Measurements from ENCODE around the gene SCFD2.
A peak's percentile ranks its signal among the peaks of the same experiment; 100 is the strongest.

The SCFD2 gene

DNA sequence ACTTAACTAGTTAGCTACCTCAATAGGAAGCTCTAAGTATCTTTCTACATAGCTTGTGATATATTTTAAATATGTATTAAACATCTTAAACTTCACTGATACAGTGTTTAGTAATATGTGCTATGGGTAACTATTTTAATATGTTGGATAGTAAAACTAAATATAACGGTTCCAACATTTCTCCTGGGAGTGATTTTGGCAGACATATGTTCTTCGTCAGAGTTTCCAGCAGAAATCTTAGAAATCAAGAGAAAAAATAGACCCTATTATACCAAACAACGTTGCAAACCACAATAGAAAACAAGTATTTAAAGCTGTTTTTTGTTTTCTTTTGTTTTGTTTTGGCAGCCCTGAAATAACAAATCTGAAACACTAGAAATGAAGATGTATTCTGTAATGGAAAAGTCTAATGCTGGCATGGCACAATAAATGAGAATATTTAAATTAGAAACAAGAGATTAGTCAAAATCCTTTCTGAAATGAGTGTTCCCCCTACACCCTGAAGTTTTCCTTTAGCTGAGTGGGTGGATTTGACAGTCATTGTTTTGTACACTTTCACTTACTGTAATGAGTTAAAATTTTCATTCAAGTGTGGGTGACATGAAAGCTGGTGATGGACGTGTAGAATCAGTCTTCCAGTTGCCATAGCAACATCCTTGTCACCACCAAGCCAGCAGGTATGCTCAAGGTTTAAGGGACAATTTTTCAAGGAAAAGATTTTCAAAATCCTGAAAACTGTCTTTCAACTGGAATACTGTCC lies 233.5 kb downstream of the SCFD2 start:
- DNase-seq = no peak

- no peak for DNase-seq
Observed at GRCh38 chr4:53131562-53131925, 234.3 kb downstream of the SCFD2 start.

GRCh38 chr4:53130896-53131561 lies 234.8 kb downstream of the SCFD2 start:
- peak; percentile 2 for DNase-seq

GRCh38 chr4:53128706-53129357 lies 237.0 kb downstream of the SCFD2 start:
- no peak for DNase-seq

DNA sequence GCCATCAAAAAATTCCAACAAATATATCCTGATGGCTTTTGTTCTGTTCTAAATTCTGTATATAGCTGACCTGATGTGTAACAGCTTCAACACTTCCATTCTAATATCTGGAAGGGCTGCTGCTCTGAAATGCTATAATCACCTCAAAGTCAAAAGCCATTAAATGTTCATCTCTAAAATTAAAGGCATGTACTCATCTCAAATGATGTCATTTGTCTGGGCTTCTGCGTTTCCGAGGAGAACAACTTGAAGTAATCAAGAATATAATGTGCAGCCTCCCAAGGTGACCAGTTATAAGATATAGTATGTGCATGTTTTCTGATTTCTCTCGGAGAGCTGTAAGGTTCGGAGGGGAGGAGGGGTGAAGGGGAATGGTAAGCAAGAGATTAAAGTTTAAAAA lies 237.6 kb downstream of the SCFD2 start:
- DNase-seq = no peak

DNA sequence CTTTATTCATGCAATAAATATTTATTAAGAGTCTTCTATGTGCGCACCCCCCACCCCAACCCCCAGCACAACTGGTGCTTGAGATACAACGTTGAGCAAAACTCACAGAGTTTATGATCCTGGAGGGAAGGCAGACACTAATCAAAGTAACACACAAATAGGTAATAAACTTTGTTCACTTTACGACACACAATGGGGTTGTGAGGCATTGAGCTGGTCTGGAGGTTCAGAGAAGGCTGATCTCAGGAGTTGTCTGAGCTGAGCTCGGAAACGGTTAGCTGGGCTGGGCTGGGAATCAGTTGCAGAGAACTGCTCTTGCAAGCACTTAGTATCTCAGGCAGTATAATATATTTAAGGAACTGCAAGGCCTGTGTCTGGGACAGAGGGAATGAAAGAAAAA lies 238.5 kb downstream of the SCFD2 start:
- no peak for DNase-seq

- DNase-seq = no peak
Observed at GRCh38 chr4:53126099-53126498, 239.8 kb downstream of the SCFD2 start.

- DNase-seq = no peak
Observed at GRCh38 chr4:53123819-53124218, 242.0 kb downstream of the SCFD2 start.

- DNase-seq = no peak
Observed at GRCh38 chr4:53123171-53123570, 242.7 kb downstream of the SCFD2 start.

GRCh38 chr4:53122280-53123116 lies 243.4 kb downstream of the SCFD2 start:
- DNase-seq = no peak

DNA sequence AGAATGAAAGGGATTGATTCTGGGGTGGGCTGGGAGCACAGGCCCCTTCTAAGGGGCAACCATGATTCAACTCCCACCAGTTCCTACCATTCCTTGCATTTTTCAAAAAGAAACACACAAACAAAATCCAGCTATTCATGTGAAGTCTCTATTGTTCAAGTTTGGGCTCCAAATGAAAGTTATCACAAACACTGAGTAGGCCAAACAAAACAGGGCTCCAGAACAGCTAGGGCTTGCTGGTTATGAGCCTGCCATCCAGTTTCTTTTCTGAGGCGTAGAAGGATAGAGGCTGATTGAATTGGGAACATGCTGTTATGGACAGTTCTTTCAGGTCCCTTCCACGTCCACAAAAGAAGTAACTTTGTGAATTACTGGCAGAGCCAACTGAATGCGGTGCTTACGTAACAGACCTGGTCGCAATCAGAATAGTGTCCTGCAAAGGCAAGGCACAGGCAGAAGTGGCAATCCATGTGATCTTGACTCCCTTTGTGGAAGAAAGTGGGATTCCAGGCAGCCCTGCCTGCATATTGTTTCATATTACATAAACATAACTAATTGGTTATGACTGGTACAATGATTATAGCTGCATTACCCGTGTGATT lies 244.5 kb downstream of the SCFD2 start:
- DNase-seq = no peak

DNA sequence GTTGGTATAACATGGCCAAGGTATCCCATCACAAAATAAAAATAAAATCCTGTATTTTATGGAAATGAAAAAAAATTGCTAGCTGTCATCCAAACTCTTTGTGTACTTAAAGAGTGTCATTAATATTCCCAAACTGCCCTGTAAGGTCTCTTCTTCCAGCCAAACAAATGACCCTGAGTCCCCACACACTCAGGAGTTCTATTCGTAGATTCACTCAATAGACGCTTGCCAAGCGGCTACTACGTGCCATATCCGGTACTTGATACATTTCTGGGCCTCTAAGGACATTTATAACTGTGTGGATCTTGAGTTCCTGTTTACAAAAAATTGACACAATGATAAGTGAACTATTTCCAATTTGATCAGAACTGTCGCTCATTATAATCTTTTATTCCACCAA lies 245.1 kb downstream of the SCFD2 start:
- no peak for DNase-seq

DNA sequence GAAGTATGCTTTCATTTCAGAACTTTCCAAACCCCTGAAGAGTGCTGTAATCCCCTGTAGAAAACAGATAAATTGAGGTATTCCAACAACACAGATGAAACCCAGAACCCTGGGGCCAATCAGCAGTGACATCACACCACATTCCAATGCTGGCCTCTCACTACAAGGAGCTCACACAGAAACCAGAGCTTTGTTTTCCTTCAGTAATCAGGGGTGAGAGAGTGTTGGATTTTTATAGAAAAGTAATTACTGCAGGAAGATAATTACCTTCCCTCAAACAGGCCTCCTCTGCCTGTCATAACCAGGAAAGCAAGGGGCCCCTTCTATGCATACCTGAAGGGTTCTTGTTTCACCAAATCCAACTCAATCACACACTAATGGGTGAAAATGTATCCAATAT lies 246.2 kb downstream of the SCFD2 start:
- DNase-seq = peak; percentile 75

DNA sequence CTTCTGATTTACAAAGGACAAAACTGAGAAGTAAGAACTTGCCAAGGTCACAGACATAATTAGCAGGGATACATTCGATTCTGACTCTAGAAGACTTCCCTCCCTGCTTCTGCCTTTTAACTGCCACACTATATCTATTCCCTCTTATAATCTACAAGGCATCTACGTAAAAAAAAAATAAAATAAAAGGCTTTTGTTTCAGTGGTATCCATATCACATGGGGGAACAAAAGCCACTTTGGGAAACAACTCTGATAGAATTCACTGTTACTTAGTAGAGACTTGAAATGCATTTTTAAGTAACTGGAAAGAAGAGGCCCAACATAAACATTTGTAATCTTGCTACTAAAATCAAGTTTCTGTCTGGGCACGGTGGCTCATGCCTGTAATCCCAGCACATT lies 247.2 kb downstream of the SCFD2 start:
- no peak for DNase-seq

DNA sequence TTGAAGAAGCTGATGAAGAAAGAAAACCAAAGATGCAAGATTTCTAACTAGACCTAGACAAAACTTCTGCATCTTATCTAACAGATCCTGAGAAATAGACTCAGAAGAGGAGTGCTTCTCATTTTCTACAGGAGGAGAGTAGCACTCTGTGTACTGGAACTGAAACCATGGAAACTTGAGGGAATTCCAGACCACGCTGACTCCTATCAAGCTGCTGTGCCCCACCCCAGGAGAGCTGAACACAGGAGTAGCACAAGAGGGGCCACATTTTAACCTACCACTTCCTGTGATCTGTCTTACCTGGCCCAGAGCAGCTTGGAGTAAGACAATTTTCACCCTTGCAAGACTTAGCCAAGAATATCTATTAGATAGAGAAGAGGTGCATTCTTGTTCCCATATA lies 248.9 kb downstream of the SCFD2 start:
- DNase-seq = peak; percentile 46

DNA sequence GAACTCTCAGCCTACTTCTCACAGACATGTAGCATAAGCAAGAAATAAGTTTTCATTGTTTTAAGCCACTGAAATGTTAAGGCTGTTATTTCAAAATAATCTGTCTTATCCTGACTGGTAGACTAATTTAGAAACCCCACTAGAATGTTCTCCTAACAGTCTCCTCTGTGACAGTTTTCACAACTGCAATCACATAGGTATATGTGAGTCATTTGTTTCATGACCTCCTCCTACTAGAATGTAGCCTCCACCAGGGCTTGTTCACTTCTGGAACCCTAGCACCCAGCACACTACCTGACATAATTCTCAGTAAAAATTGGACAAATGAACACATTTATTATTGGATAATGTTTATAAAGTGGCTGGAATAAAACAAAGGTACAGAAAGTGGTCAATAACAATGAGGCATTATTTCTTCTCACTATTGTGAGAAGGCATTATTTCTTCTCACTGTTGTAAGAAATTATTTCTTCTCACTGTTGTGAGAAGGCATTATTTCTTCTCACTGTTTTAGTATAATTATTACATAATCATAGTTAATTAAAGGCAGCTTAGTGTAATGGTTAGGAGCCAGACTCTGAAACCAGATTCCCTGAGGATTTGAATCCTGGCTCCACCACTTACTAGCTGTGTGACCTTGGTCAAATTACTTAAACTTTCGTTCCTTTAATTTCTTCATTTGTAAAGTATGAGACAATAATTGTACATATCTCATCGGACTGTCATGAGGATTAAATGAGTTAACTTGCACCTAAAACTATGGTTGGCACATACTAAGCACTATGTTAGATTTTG lies 252.2 kb downstream of the SCFD2 start:
- DNase-seq = no peak

- no peak for DNase-seq
Observed at GRCh38 chr4:53105313-53105712, 260.5 kb downstream of the SCFD2 start.

DNA sequence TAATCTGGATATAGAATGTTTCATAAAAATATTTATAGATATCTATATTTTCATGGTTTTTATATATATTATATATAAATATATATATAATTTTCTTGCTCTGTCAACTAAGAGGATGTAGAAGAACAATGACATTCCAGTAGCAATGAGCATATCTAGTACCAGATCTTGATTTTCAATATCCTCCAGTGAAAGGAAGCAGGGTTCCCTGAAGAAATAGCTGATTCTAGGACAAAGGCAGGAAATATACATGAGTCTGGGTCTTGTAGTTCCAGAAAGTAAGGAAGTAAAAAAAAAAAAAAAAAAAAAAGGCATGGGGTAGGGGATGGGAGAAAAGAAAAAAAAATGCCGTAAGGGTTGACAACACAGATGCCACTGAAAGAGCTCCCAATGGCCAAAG lies 262.4 kb downstream of the SCFD2 start:
- DNase-seq = no peak

GRCh38 chr4:53101191-53101581 lies 264.7 kb downstream of the SCFD2 start:
- DNase-seq = peak; percentile 70

GRCh38 chr4:53100501-53101190 lies 265.2 kb downstream of the SCFD2 start:
- DNase-seq = peak; percentile 74

DNA sequence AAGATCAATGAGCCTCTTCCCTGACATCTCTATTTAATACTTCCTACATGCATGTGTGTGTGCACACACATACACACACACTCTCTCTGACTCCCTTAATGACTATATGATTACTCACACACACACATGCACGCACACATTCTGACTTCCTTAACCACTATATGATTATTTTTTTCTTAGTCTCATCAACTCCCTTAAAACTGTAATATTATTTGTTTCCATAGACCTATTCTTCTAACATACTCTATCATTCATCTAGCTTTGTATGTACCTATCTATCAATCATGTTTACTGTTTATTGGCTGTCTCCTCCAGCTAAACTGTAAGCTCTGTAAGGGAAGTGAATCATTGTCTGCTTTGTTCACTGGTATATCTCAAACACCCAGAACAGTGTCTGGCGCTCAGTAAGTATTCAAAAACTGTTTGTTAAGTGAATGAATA lies 267.2 kb downstream of the SCFD2 start:
- DNase-seq = peak; percentile 61

All from NCI-H226 (cell line).